T-helper 17 cell (primary cell): Measurements from ENCODE around the gene PCSK2. TPM values are rescaled to one million over a fixed set of nuclear protein-coding genes. Genes with fewer than 3 reads are reported as not detected.

Experiments
- ATAC-seq: fragments of 150-1000 bp; cut with Tn5 transposase; 2 replicates; pipeline ENCODE4 v1.10.0; 2021; ENCODE audit warnings: mild to moderate bottlenecking, moderate library complexity
- DNase-seq, 3 donors: peaks; one replicate each; pipeline versions ENCODE4 v3.0.0 to v3.0.0-alpha.2; 2020 to 2021
- H3K9me3 ChIP-seq: one replicate; pipeline ENCODE4 v1.7.0; 2013; ENCODE audit warnings: low read length, mild to moderate bottlenecking; ENCODE audit not compliant: control insufficient read depth, poor library complexity, severe bottlenecking
- H3K27ac Mint-ChIP-seq: one replicate; pipeline ENCODE4 v1.8.0; 2022; ENCODE audit warnings: mild to moderate bottlenecking, moderate library complexity, mixed read lengths
- H3K27me3 Mint-ChIP-seq: one replicate; pipeline ENCODE4 v1.8.0; 2022; ENCODE audit warnings: mixed read lengths
- H3K36me3 Mint-ChIP-seq: one replicate; pipeline ENCODE4 v1.8.0; 2022; ENCODE audit warnings: low read depth, mixed read lengths
- H3K4me1 Mint-ChIP-seq: one replicate; pipeline ENCODE4 v1.8.0; 2022; ENCODE audit warnings: mild to moderate bottlenecking, mixed read lengths
- H3K4me3 Mint-ChIP-seq: one replicate; pipeline ENCODE4 v1.8.0; 2022; ENCODE audit warnings: mild to moderate bottlenecking, moderate library complexity, mixed read lengths
- total RNA-seq, 4 donors: library from RNA in 2 of 4; stranded (reverse) in 2 of 4; gene quantifications; one replicate each; pipeline ENCODE4 v1.2.3 and lab custom pipeline; 2022 to 2026

Gene PCSK2
- total RNA-seq, 2 donors from 2014 or later: not detected

- Mint-ChIP-seq H3K4me3 (no peak overlapping the region), H3K27ac (no peak overlapping the region), H3K4me1 (no peaks in the 10 kb centered on the region), H3K36me3 (no peaks in the 10 kb centered on the region), H3K27me3 (peaks cover 14% of the 10 kb centered on the region)
- no peak for DNase-seq
- no peak for ATAC-seq
- no peaks in the 10 kb centered on the region for H3K9me3 ChIP-seq
These were observed 244.9 kb downstream of the PCSK2 start for GRCh38 chr20:17471606-17472187.

DNA sequence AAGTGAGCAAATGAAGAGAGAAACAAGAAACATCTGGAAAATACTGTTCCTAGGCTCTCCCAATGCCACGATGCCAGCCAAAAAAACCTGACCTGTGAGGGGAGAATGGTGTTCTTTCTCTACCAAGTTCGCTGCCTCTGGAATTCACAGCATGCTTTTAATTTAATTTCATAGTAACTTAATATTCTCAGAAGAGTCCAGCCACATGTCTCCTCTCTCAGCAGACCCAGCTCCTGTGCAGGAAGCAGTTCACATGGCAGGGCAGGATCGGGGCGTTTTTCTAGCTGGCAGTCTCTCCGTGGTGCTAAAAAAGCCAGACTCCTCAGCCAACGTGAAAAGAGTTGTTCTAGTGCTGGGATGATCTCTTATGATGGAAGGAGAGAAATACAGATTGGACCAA is 246.8 kb downstream of the PCSK2 start:
- Mint-ChIP-seq H3K4me1 (no peaks in the 10 kb centered on the region), H3K36me3 (no peaks in the 10 kb centered on the region), H3K27me3 (no peaks in the 10 kb centered on the region), H3K4me3 (no peak overlapping the region), H3K27ac (no peak overlapping the region)
- no peaks in the 10 kb centered on the region for H3K9me3 ChIP-seq
- ATAC-seq (no peak), DNase-seq (no peak)

- H3K9me3 ChIP-seq: no peaks in the 10 kb centered on the region
- H3K36me3 Mint-ChIP-seq: peaks cover 3% of the 10 kb centered on the region
- H3K4me1 Mint-ChIP-seq: peaks cover 3% of the 10 kb centered on the region
- no peak for ATAC-seq
- H3K27ac Mint-ChIP-seq: no peak overlapping the region
- peaks cover 15% of the 10 kb centered on the region for H3K27me3 Mint-ChIP-seq
- no peak for DNase-seq
- H3K4me3 Mint-ChIP-seq: no peak overlapping the region
These were observed 252.3 kb downstream of the PCSK2 start for GRCh38 chr20:17479063-17479657.

- Mint-ChIP-seq H3K27me3 (peaks cover 15% of the 10 kb centered on the region), H3K4me1 (peaks cover 3% of the 10 kb centered on the region), H3K4me3 (no peak overlapping the region), H3K36me3 (peaks cover 3% of the 10 kb centered on the region), H3K27ac (no peak overlapping the region)
- H3K9me3 ChIP-seq: no peaks in the 10 kb centered on the region
- ATAC-seq (no peak), DNase-seq (no peak)
These were observed 253.9 kb downstream of the PCSK2 start for GRCh38 chr20:17480696-17481095.

- no peak for ATAC-seq
- Mint-ChIP-seq H3K27me3 (peaks cover 21% of the 10 kb centered on the region), H3K4me3 (no peak overlapping the region), H3K36me3 (peaks cover 3% of the 10 kb centered on the region), H3K4me1 (peaks cover 3% of the 10 kb centered on the region), H3K27ac (no peak overlapping the region)
- no peak for DNase-seq
- H3K9me3 ChIP-seq: no peaks in the 10 kb centered on the region
These were observed 254.8 kb downstream of the PCSK2 start for GRCh38 chr20:17481661-17482060.

GRCh38 chr20:17482536-17482935 is 255.7 kb downstream of the PCSK2 start:
- no peaks in the 10 kb centered on the region for H3K9me3 ChIP-seq
- Mint-ChIP-seq H3K27me3 (peaks cover 21% of the 10 kb centered on the region), H3K4me1 (peaks cover 3% of the 10 kb centered on the region), H3K27ac (no peak overlapping the region), H3K4me3 (no peak overlapping the region), H3K36me3 (peaks cover 3% of the 10 kb centered on the region)
- DNase-seq: no peak
- ATAC-seq: no peak

DNA sequence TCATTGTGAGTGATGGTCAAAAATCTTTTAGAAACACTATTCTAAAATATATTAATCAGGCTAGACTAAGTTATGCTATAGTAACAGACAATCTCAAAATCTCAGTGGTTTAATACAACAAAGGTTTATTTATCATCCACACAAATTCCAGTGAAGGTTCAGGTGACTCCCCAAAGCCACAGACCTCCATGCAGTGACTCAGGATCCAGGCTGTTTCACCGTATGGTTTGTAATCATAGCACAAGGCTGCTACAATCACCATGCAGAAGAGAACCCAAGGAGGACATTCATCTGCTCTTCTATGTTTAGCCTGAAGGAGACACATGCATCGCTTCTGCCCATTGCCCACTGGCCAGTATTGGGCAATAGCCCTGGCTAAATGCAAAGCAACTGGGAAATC is 258.2 kb downstream of the PCSK2 start:
- no peak for ATAC-seq
- peaks cover 3% of the 10 kb centered on the region for H3K4me1 Mint-ChIP-seq
- H3K4me3 Mint-ChIP-seq: no peak overlapping the region
- DNase-seq: no peak
- H3K36me3 Mint-ChIP-seq: peaks cover 3% of the 10 kb centered on the region
- no peaks in the 10 kb centered on the region for H3K9me3 ChIP-seq
- no peak overlapping the region for H3K27ac Mint-ChIP-seq
- H3K27me3 Mint-ChIP-seq: peaks cover 21% of the 10 kb centered on the region

DNA sequence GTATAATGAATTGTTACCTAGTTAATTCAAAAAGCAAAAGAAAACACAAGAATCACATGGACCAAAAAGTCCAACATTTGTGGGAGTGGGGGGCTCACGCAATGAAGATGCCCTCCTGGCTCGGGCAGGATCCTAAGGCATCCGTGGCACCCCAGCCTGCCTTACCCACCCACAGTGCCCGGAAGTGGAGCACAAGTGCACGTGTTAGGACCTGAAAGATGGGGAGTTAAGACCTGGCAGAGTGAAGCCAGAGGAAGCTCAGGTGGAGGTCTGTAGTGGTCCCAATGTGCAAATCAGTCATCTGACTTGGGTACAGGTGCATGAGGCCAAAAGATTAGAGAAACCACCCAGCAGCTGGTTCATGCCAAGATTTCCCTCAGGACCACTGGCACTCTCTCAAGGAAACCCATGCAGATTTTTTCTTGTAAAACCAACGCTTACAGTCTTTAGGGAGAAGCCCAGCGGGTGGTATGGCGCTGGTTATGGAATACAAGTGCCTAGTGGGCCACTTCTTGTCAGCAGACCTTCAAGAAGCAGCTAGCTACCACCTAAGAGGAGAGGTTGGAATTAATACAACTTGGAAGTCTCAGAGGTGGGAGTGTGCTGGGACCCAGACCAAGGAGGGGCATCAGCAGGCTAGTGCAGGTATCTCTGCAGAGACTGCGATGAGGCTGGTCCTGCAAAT is 262.2 kb downstream of the PCSK2 start:
- Mint-ChIP-seq H3K4me1 (peaks cover 2% of the 10 kb centered on the region), H3K4me3 (no peak overlapping the region), H3K27me3 (peaks cover 13% of the 10 kb centered on the region), H3K36me3 (no peaks in the 10 kb centered on the region), H3K27ac (no peak overlapping the region)
- no peaks in the 10 kb centered on the region for H3K9me3 ChIP-seq
- no peak for ATAC-seq
- DNase-seq: no peak

GRCh38 chr20:17490501-17490900 is 263.7 kb downstream of the PCSK2 start:
- no peak overlapping the region for H3K4me3 Mint-ChIP-seq
- peaks cover 2% of the 10 kb centered on the region for H3K4me1 Mint-ChIP-seq
- ATAC-seq (no peak), DNase-seq (no peak)
- H3K27me3 Mint-ChIP-seq: peaks cover 13% of the 10 kb centered on the region
- H3K27ac Mint-ChIP-seq: peak overlapping the region; percentile 59
- no peaks in the 10 kb centered on the region for H3K36me3 Mint-ChIP-seq
- no peaks in the 10 kb centered on the region for H3K9me3 ChIP-seq

GRCh38 chr20:17491041-17491440 is 264.2 kb downstream of the PCSK2 start:
- no peak for DNase-seq
- Mint-ChIP-seq H3K27ac (no peak overlapping the region), H3K27me3 (peaks cover 11% of the 10 kb centered on the region), H3K4me3 (no peak overlapping the region), H3K36me3 (no peaks in the 10 kb centered on the region), H3K4me1 (peaks cover 2% of the 10 kb centered on the region)
- no peak for ATAC-seq
- H3K9me3 ChIP-seq: no peaks in the 10 kb centered on the region

DNA sequence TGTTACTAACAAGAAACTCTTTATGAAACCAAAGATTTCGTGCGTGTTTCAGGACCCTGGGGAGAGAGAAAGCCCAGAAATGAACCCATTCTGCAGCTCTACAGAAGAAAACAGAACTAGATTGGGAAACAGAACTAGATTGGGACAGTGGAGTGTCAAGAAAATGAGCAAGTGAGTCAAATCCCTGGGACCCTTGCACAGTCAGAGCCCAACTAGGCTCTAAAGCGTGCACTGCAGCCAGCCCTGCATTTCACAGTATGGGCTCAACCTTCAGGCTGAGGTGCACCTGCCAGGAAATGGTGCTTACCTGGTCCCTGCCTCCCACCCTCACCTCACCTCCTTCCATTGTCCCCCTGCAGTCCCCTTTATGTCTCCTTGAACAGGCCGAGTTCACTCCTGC is 264.6 kb downstream of the PCSK2 start:
- Mint-ChIP-seq H3K27ac (no peak overlapping the region), H3K27me3 (peaks cover 7% of the 10 kb centered on the region), H3K4me3 (no peak overlapping the region), H3K36me3 (no peaks in the 10 kb centered on the region), H3K4me1 (peaks cover 2% of the 10 kb centered on the region)
- ATAC-seq (no peak), DNase-seq (no peak)
- no peaks in the 10 kb centered on the region for H3K9me3 ChIP-seq

- ATAC-seq (no peak), DNase-seq (no peak)
- H3K36me3 Mint-ChIP-seq: no peaks in the 10 kb centered on the region
- H3K4me3 Mint-ChIP-seq: no peak overlapping the region
- peaks cover 2% of the 10 kb centered on the region for H3K4me1 Mint-ChIP-seq
- H3K9me3 ChIP-seq: no peaks in the 10 kb centered on the region
- no peak overlapping the region for H3K27ac Mint-ChIP-seq
- H3K27me3 Mint-ChIP-seq: peaks cover 7% of the 10 kb centered on the region
These were observed 266.3 kb downstream of the PCSK2 start for GRCh38 chr20:17493173-17493572.

DNA sequence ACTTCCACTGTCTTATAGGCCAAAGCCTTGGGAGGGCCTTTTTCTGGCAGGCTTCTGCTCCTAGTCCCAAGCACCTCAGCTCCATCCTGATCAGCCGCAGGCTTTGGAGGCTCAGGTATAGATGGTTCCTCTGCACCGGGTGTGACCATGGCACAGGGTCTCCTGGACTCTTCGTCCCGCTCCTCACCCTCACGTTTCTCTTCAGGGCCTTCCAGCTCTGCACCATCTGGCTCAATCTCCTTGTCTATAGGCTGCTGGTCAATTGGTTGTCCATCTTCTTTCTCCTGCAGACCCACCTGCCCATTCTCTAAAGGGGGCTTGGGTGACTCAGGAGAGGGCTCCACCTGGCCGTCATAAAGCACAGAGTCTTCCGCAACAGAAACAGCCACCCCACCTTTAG is 267.4 kb downstream of the PCSK2 start:
- H3K36me3 Mint-ChIP-seq: no peaks in the 10 kb centered on the region
- peaks cover 7% of the 10 kb centered on the region for H3K27me3 Mint-ChIP-seq
- no peaks in the 10 kb centered on the region for H3K9me3 ChIP-seq
- no peak overlapping the region for H3K4me3 Mint-ChIP-seq
- ATAC-seq (no peak), DNase-seq (no peak)
- H3K27ac Mint-ChIP-seq: no peak overlapping the region
- H3K4me1 Mint-ChIP-seq: peaks cover 2% of the 10 kb centered on the region

DNA sequence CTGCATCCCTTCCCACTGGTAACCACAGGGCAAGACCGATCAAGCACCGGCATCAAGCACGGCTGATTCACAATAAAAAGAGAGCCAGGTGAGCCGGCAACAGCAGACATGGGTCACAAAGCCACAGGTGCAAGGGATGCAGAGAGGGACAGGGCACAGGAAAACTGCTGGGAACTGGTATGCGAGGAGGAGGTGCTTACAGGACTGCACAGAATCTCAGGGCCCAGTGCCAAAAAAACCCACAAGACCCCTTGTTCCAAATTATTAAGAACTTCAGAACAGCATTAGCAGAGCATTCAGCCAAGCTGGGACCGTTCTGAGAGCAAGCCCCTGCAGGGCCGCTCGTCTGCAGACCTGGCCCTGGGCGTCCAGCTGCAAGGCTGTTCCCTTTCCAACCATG is 269.0 kb downstream of the PCSK2 start:
- no peaks in the 10 kb centered on the region for H3K9me3 ChIP-seq
- H3K4me3 Mint-ChIP-seq: no peak overlapping the region
- peaks cover under 1% of the 10 kb centered on the region for H3K27me3 Mint-ChIP-seq
- no peak overlapping the region for H3K27ac Mint-ChIP-seq
- no peaks in the 10 kb centered on the region for H3K4me1 Mint-ChIP-seq
- no peak for DNase-seq
- H3K36me3 Mint-ChIP-seq: no peaks in the 10 kb centered on the region
- no peak for ATAC-seq
